ENCODE data around the gene NOMO2. TPM values are rescaled to one million over a fixed set of nuclear protein-coding genes. Genes with fewer than 3 reads are reported as not detected.
A peak's percentile ranks its signal among the peaks of the same experiment; 100 is the strongest.
"Not testable (repeated sequence)": the region's sequence is repeated elsewhere in the genome, so short reads cannot be mapped to it uniquely, and the experiment has no call there.

The NOMO2 gene
- polyA plus RNA-seq (2013, experiment 1 of 2; ENCODE audit: insufficient read length), result 212 TPM
- 189 TPM for polyA plus RNA-seq (2013, experiment 2 of 2; ENCODE audit: insufficient read length)

GRCh38 chr16:18561727-18562314 is at the start of gene NOMO2:
NOMO2 (minus strand) TSS chr16:18562097; CDS start chr16:18562040, 57 bp downstream.
- peak; percentile 8 for DNase-seq

- not testable (repeated sequence) for DNase-seq
These were observed 48.4 kb upstream of the NOMO2 start for GRCh38 chr16:18610147-18610803.

- DNase-seq, result not testable (repeated sequence)
These were observed 46.4 kb upstream of the NOMO2 start for GRCh38 chr16:18608271-18608670.

- DNase-seq, result not testable (repeated sequence)
These were observed 41.8 kb upstream of the NOMO2 start for GRCh38 chr16:18603572-18604246.

GRCh38 chr16:18598582-18598981 is 36.7 kb upstream of the NOMO2 start:
- not testable (repeated sequence) for DNase-seq

GRCh38 chr16:18597734-18598133 is 35.8 kb upstream of the NOMO2 start:
- DNase-seq, result not testable (repeated sequence)

- DNase-seq, result not testable (repeated sequence)
These were observed 35.4 kb upstream of the NOMO2 start for GRCh38 chr16:18597319-18597718.

GRCh38 chr16:18595796-18596195 is 33.9 kb upstream of the NOMO2 start:
- DNase-seq, result not testable (repeated sequence)

- not testable (repeated sequence) for DNase-seq
These were observed 33.0 kb upstream of the NOMO2 start for GRCh38 chr16:18594880-18595279.

GRCh38 chr16:18593904-18594303 is 32.0 kb upstream of the NOMO2 start:
- DNase-seq, result not testable (repeated sequence)

GRCh38 chr16:18592982-18593381 is 31.1 kb upstream of the NOMO2 start:
- not testable (repeated sequence) for DNase-seq

GRCh38 chr16:18591908-18592307 is 30.0 kb upstream of the NOMO2 start:
- peak; percentile 29 for DNase-seq

GRCh38 chr16:18591441-18591840 is 29.5 kb upstream of the NOMO2 start:
- DNase-seq, result not testable (repeated sequence)

- DNase-seq, result not testable (repeated sequence)
These were observed 27.9 kb upstream of the NOMO2 start for GRCh38 chr16:18589806-18590205.

- not testable (repeated sequence) for DNase-seq
These were observed 25.0 kb upstream of the NOMO2 start for GRCh38 chr16:18586560-18587540.

- DNase-seq, result not testable (repeated sequence)
These were observed 23.9 kb upstream of the NOMO2 start for GRCh38 chr16:18585789-18586188.

GRCh38 chr16:18582902-18583301 is 21.0 kb upstream of the NOMO2 start:
- no peak for DNase-seq

GRCh38 chr16:18580396-18580795 is 18.5 kb upstream of the NOMO2 start:
- not testable (repeated sequence) for DNase-seq

- DNase-seq, result not testable (repeated sequence)
These were observed 17.4 kb upstream of the NOMO2 start for GRCh38 chr16:18579261-18579660.

GRCh38 chr16:18577942-18578341 is 16.0 kb upstream of the NOMO2 start:
- DNase-seq, result not testable (repeated sequence)

- DNase-seq, result not testable (repeated sequence)
These were observed 14.0 kb upstream of the NOMO2 start for GRCh38 chr16:18575945-18576344.

GRCh38 chr16:18575298-18575917 is 13.5 kb upstream of the NOMO2 start:
- DNase-seq, result not testable (repeated sequence)
